ENCODE measurements around the gene GPR32. TPM values are rescaled to one million over a fixed set of nuclear protein-coding genes. Genes with fewer than 3 reads are reported as not detected.
"Not testable (repeated sequence)": the region's sequence is repeated elsewhere in the genome, so short reads cannot be mapped to it uniquely, and the experiment has no call there.

GPR32 gene
- total RNA-seq, 2 donors from 2014 or later, result not detected

DNA sequence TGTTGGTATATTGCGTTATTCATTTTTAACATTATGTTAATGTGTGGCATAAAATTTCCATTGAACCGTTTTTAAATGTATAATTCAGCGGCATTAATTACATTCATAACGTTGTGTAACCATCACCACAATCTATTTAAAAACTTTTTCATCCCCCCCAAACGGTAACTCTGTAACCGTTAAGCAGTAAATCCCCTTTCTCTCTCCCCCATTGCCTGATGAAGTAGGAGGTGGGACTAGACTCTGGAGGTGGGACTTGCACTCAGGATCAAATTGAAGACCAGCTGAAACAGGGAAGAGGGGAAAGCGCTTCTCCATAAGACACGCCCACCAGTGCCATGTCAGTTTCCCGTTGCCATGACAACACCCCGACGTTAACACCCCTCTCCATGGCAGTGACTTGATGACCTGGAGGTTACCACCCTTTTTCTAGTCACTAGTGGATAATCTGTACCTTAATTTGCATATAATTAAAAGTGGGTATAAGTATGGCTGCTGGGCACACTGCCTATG lies 30.3 kb upstream of the GPR32 start:
- DNase-seq (no peak), ATAC-seq (no peak)
- no peaks in the 10 kb centered on the region for H3K27me3 ChIP-seq
- no peaks in the 10 kb centered on the region for H3K36me3 ChIP-seq (replicated peaks in 1 of 2; ENCODE audit: insufficient read depth in 1 of 2, low read depth in 2 of 2)
- H3K4me3 ChIP-seq, result no peak overlapping the region
- TF ChIP-seq POLR2A (IDR thresholded peaks at IDR 0.05), result no peak
- TF ChIP-seq, protein P1, sequence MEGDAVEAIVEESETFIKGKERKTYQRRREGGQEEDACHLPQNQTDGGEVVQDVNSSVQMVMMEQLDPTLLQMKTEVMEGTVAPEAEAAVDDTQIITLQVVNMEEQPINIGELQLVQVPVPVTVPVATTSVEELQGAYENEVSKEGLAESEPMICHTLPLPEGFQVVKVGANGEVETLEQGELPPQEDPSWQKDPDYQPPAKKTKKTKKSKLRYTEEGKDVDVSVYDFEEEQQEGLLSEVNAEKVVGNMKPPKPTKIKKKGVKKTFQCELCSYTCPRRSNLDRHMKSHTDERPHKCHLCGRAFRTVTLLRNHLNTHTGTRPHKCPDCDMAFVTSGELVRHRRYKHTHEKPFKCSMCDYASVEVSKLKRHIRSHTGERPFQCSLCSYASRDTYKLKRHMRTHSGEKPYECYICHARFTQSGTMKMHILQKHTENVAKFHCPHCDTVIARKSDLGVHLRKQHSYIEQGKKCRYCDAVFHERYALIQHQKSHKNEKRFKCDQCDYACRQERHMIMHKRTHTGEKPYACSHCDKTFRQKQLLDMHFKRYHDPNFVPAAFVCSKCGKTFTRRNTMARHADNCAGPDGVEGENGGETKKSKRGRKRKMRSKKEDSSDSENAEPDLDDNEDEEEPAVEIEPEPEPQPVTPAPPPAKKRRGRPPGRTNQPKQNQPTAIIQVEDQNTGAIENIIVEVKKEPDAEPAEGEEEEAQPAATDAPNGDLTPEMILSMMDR (IDR thresholded peaks at IDR 0.05), result no peak
- no peaks in the 10 kb centered on the region for H3K4me1 ChIP-seq
- no peak overlapping the region for H3K27ac ChIP-seq
- H3K9me3 ChIP-seq, result no peaks in the 10 kb centered on the region
- intact Hi-C loops (cut with DNase I), result no loop called here
- WGBS, 2 donors, result 39 to 52% methylated on average over 11 of the region's 11 CpGs

DNA sequence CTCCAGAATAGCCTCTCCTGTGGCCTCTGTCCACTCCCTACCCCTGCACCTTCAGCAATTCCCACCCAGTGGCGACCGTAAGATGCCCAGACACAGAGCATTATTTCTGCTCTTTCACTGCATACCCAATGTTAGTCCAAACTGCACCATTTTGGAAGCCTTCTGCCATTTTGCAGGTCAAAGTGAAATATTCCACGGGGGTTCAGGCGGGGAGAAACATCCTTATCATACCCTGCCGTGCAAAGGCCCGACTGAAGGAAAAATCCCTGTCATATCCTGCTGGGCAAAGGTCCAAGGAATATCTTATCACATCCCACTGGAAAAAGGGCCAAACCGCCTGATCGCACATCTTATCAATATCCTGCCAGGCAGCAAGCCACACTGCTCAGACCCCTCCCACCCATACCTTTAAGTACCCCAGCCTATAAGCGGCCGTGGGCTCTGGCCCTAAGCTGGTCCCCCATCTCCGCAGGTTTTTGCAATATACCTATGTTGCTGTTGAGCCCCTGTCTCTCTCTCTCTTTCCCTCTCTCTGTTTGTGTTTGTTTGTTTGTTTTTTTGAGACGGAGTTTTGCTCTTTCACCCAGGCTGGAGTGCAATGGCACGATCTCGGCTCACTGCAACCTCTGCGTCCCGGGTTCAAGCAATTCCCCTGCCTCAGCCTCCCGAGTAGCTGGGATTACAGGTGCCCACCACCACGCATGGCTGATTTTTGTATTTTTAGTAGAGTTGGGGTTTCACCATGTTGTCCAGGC lies 28.9 kb upstream of the GPR32 start:
- no peaks in the 10 kb centered on the region for H3K4me1 ChIP-seq
- WGBS, 2 donors, result 37 to 39% methylated on average over 18 of the region's 18 CpGs
- H3K4me3 ChIP-seq, result no peak overlapping the region
- no peaks in the 10 kb centered on the region for H3K9me3 ChIP-seq
- intact Hi-C loops (cut with DNase I), result no loop called here
- ATAC-seq (no peak), DNase-seq (no peak)
- H3K36me3 ChIP-seq (replicated peaks in 1 of 2; ENCODE audit: insufficient read depth in 1 of 2, low read depth in 2 of 2), result no peaks in the 10 kb centered on the region
- H3K27me3 ChIP-seq, result no peaks in the 10 kb centered on the region
- H3K27ac ChIP-seq, result no peak overlapping the region
- TF ChIP-seq, protein P1 (IDR thresholded peaks at IDR 0.05), result no peak
- no peak for TF ChIP-seq POLR2A (IDR thresholded peaks at IDR 0.05)

DNA sequence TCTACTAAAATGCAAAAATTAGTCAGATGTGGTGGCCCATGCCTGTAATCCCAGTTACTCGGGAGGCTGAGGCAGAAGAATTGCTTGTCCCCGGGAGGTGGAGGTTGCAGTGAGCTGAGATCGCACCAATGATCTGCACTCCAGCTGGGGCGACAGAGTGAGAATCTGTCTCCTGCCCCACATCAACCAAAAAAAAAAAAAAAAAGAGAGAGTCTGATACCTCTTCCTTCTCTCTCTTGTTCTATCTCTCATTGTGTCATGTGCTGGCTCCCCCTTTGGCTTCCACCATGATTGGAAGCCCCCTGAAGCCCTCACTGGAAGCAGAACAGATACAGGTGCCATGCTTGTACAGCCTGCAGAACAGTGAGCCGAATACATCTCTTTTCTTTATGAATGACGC lies 26.7 kb upstream of the GPR32 start:
- Histone ChIP-seq H3K27ac (no peak overlapping the region), H3K27me3 (no peaks in the 10 kb centered on the region), H3K9me3 (no peaks in the 10 kb centered on the region), H3K4me1 (no peaks in the 10 kb centered on the region), H3K4me3 (no peak overlapping the region), H3K36me3 (replicated peaks in 1 of 2; ENCODE audit: insufficient read depth in 1 of 2, low read depth in 2 of 2) (no peaks in the 10 kb centered on the region)
- DNase-seq (no peak), ATAC-seq (no peak)
- WGBS, 2 donors, result 54 to 70% methylated on average over 6 of the region's 6 CpGs
- TF ChIP-seq, protein P1 (IDR thresholded peaks at IDR 0.05), result no peak
- TF ChIP-seq POLR2A (IDR thresholded peaks at IDR 0.05), result no peak
- intact Hi-C loops (cut with DNase I), result no loop called here

DNA sequence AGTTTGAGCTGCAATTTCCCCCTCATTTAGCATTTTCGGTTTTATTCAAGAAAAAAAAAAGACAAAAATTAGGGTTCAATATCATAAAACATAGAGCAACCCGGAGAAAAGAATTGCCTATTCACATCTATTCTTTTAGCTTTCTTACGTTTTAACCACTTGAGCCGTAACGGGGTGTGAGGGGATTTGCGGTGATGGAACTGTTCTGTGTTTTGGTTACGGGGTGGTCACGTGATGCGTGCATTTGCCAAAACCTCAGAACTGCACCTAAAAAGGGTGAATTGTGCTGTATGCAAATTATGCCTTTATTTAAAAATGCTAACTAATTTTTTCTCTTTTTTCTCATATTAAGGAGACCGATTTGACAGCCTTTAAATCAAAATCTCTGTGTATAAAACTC lies 25.0 kb upstream of the GPR32 start:
- ATAC-seq (no peak), DNase-seq (no peak)
- Histone ChIP-seq H3K4me3 (no peak overlapping the region), H3K9me3 (no peaks in the 10 kb centered on the region), H3K27ac (no peak overlapping the region), H3K36me3 (replicated peaks in 1 of 2; ENCODE audit: insufficient read depth in 1 of 2, low read depth in 2 of 2) (no peaks in the 10 kb centered on the region), H3K4me1 (no peaks in the 10 kb centered on the region), H3K27me3 (no peaks in the 10 kb centered on the region)
- no peak for TF ChIP-seq POLR2A (IDR thresholded peaks at IDR 0.05)
- TF ChIP-seq, protein P1 (IDR thresholded peaks at IDR 0.05), result no peak
- intact Hi-C loops (cut with DNase I), result no loop called here
- 51 to 57% methylated on average over 10 of the region's 10 CpGs for WGBS, 2 donors

DNA sequence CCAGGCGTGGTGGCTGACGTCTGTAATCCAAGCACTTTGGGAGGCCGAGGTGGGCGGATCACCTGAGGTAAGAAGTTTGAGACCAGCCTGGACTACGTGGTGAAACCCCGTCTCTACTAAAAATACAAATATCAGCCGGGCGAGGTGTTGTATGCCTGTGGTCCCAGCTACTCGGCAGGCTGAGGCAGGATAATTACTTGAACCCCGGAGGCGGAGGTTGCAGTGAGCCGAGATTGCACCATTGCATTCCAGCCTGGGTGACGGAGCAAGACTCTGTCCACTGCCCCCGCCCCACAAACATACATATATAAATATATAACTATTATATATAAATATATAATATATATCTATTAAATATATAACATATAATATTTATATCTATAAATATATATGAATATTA lies 23.1 kb upstream of the GPR32 start:
- H3K27me3 ChIP-seq; H3K9me3 ChIP-seq; intact Hi-C loops (cut with DNase I); ATAC-seq; DNase-seq; H3K4me1 ChIP-seq; H3K27ac ChIP-seq; H3K36me3 ChIP-seq (replicated peaks in 1 of 2; ENCODE audit: insufficient read depth in 1 of 2, low read depth in 2 of 2); H3K4me3 ChIP-seq: not testable (repeated sequence)
- WGBS, 2 donors, result 74 to 81% methylated on average over 14 of the region's 14 CpGs

Measured in body of pancreas (tissue), 4 donors.